Measurements from ENCODE around the gene TLE5. TPM values are rescaled to one million over a fixed set of nuclear protein-coding genes. Genes with fewer than 3 reads are reported as not detected.

Gene TLE5
- total and polyA plus RNA-seq, 10 of the 15 experiments (the other 5 are each of a cell fraction or from before 2014, with no cell fraction given) = 2.5 to 373 (median 154) TPM

DNA sequence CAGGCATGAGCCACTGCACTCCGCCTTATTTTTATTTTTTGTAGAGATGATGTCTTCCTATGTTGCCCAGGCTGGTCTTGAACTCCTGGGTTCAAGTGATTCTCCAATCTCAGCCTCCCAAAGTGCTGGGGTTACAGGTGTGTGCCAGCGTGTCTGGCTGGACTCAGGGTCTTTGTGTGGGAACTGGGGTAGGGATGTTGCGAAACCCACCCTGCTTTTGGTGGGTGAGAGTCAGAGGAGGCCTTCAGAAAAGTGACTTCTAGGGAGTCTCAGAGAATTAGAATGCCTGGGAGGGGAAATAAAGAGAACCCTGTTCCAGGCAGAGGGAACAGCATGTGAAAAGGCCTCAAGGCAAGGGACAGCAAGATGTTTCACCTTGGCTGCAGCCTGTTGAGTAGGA lies 13.2 kb downstream of the TLE5 start:
- no peak overlapping the region for H3K9ac ChIP-seq (ENCODE audit: control insufficient read depth, insufficient read depth, low read length)
- ATAC-seq (no peak), FAIRE-seq (no peak), DNase-seq (ENCODE audit: low read depth, low spot score) (no peak)
- POLR2A ChIA-PET = no interaction called here
- H3K27me3 ChIP-seq (replicated peaks in 1 of 2; ENCODE audit: control insufficient read depth in 2 of 2, insufficient read depth in 2 of 2, low read length in 1 of 2) = peaks cover 0 to 3% of the 10 kb centered on the region in 2 experiments; a peak in 1 of 4 replicates
- in situ Hi-C loops (cut with MboI) = no loop called here
- TF ChIP-seq ZBED1 (IDR thresholded peaks at IDR 0.05; ENCODE audit: borderline replicate concordance) = no peak
- no peak for TF ChIP-seq RAD51 (IDR thresholded peaks at IDR 0.05)
- no peak for TF ChIP-seq KAT2A (conservative IDR thresholded peaks at IDR 0.05; ENCODE audit: control insufficient read depth, low read depth, low read length)
- TF ChIP-seq, protein P1, sequence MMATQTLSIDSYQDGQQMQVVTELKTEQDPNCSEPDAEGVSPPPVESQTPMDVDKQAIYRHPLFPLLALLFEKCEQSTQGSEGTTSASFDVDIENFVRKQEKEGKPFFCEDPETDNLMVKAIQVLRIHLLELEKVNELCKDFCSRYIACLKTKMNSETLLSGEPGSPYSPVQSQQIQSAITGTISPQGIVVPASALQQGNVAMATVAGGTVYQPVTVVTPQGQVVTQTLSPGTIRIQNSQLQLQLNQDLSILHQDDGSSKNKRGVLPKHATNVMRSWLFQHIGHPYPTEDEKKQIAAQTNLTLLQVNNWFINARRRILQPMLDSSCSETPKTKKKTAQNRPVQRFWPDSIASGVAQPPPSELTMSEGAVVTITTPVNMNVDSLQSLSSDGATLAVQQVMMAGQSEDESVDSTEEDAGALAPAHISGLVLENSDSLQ (IDR thresholded peaks at IDR 0.05) = no peak
- TF ChIP-seq, protein P2, sequence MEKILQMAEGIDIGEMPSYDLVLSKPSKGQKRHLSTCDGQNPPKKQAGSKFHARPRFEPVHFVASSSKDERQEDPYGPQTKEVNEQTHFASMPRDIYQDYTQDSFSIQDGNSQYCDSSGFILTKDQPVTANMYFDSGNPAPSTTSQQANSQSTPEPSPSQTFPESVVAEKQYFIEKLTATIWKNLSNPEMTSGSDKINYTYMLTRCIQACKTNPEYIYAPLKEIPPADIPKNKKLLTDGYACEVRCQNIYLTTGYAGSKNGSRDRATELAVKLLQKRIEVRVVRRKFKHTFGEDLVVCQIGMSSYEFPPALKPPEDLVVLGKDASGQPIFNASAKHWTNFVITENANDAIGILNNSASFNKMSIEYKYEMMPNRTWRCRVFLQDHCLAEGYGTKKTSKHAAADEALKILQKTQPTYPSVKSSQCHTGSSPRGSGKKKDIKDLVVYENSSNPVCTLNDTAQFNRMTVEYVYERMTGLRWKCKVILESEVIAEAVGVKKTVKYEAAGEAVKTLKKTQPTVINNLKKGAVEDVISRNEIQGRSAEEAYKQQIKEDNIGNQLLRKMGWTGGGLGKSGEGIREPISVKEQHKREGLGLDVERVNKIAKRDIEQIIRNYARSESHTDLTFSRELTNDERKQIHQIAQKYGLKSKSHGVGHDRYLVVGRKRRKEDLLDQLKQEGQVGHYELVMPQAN (conservative IDR thresholded peaks at IDR 0.05) = no peak
- TF ChIP-seq GATAD2B (conservative IDR thresholded peaks at IDR 0.05; ENCODE audit: low read depth) = no peak
- TF ChIP-seq ZNF217 (IDR thresholded peaks at IDR 0.05) = no peak
- TF ChIP-seq, protein P3, sequence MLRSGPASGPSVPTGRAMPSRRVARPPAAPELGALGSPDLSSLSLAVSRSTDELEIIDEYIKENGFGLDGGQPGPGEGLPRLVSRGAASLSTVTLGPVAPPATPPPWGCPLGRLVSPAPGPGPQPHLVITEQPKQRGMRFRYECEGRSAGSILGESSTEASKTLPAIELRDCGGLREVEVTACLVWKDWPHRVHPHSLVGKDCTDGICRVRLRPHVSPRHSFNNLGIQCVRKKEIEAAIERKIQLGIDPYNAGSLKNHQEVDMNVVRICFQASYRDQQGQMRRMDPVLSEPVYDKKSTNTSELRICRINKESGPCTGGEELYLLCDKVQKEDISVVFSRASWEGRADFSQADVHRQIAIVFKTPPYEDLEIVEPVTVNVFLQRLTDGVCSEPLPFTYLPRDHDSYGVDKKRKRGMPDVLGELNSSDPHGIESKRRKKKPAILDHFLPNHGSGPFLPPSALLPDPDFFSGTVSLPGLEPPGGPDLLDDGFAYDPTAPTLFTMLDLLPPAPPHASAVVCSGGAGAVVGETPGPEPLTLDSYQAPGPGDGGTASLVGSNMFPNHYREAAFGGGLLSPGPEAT (IDR thresholded peaks at IDR 0.05; ENCODE audit: low read depth) = no peak
- TF ChIP-seq ZSCAN29 (IDR thresholded peaks at IDR 0.05) = no peak
- intact Hi-C loops (cut with micrococcal nuclease; ENCODE audit: unreplicated experiment) = no loop called here
- WGBS (ENCODE audit: insufficient coverage, insufficient replicate concordance, low lambda C conversion rate, missing lambda C conversion rate) = 57% methylated on average over 3 of the region's 3 CpGs
- RAD21 ChIA-PET (ENCODE audit: unreplicated experiment) = no interaction called here
- CTCF ChIA-PET = interaction anchor here (0.8 kb wide), 1 partner anchor 13 kb away, joined by 3 read pairs; no protein-coding TSS in a partner anchor
- peaks cover under 1 to 2% of the 10 kb centered on the region in 2 experiments; a peak in 3 of 4 replicates for H3K36me3 ChIP-seq (ENCODE audit: control insufficient read depth in 2 of 2, insufficient read depth in 2 of 2, low read length in 1 of 2)
- BruUV-seq (replicated peaks) = no TSS peak
- no peak overlapping the region for H2AFZ ChIP-seq (ENCODE audit: control insufficient read depth, low read depth, low read length)
- no peak overlapping the region for H3K4me2 ChIP-seq (ENCODE audit: control insufficient read depth, insufficient read depth)
- H3K27ac ChIP-seq (ENCODE audit: control insufficient read depth, insufficient read depth) = no peak overlapping the region
- no peaks in the 10 kb centered on the region for H4K20me1 ChIP-seq (ENCODE audit: control insufficient read depth, insufficient read depth)
- H3K79me2 ChIP-seq (ENCODE audit: control insufficient read depth, insufficient read depth, low read length) = no peaks in the 10 kb centered on the region
- no peak overlapping the region for H3K4me3 ChIP-seq
- SMC1A ChIA-PET (ENCODE audit: uncharacterized antibody, unreplicated experiment) = no interaction called here
- H3K4me1 ChIP-seq (ENCODE audit: control insufficient read depth, insufficient read depth, low read length) = no peaks in the 10 kb centered on the region
- no peaks in the 10 kb centered on the region for H3K9me3 ChIP-seq (replicated peaks; ENCODE audit: control insufficient read depth, insufficient read depth, low read length)

Measured in GM12878 (cell line).